Fibroblast of lung (primary cell): Measurements from ENCODE around the gene SPPL3.

Experiments used
- EZH2 ChIP-seq: IDR thresholded peaks from 2 replicates; pipeline ENCODE4 v1.5.1; 2012; ENCODE audit warnings: low read length, control low read depth, mild to moderate bottlenecking; ENCODE audit errors: missing control alignments
- TF ChIP-seq, protein P1 (sequence below), 2 donors: IDR thresholded peaks in 1 of 2; conservative IDR thresholded peaks in 1 of 2; 1 replicate in 1 of 2; 2 replicates in 1 of 2; pipeline ENCODE4 v1.5.1; 2011 to 2012; ENCODE audit warnings: low read length in 2 of 2, control low read depth in 1 of 2, inconsistent platforms in 1 of 2, low read depth in 1 of 2, mild to moderate bottlenecking in 1 of 2

DNA sequence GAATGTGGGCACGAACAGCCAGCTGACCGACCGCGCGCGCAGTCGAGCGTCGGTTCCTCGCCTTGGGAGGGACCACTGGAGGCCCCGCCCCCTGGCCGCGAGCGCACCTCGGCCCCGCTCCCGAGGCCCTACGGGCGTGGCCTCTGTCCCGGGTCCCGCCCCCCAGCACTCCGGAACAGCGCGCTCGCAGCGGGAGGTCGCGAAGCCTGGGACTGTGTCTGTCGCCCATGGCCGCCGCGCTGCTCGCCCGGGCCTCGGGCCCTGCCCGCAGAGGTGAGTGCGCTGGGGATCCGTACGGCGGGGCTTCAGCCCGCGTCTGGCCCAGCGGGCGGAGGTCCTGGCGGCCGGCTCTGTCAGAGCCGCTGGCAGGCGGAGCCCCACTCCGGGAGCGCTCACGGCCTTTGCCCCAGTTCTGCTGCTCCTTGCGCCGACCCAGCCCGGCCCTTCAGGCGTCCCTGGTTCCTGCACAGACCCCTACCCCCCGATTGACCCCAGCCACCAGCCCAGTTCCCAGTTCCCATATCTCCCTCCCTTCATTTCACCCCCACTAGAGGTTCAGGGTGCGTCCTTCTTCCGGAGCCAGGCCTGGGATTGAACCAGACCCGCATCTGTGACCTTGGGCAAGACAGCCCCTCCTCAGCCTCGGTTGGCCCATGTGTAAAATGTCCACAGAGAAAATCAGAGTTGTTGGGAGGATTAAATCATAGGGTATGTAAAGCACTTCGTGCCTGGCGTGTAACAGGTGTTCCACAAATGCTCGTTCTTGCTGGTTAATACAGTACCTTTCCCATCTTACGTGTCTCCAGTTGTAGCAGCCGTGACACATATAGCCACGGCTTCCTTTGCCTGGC is 178.3 kb downstream of the SPPL3 start, which contains the start of gene ACADS:
- TF ChIP-seq, protein P1, sequence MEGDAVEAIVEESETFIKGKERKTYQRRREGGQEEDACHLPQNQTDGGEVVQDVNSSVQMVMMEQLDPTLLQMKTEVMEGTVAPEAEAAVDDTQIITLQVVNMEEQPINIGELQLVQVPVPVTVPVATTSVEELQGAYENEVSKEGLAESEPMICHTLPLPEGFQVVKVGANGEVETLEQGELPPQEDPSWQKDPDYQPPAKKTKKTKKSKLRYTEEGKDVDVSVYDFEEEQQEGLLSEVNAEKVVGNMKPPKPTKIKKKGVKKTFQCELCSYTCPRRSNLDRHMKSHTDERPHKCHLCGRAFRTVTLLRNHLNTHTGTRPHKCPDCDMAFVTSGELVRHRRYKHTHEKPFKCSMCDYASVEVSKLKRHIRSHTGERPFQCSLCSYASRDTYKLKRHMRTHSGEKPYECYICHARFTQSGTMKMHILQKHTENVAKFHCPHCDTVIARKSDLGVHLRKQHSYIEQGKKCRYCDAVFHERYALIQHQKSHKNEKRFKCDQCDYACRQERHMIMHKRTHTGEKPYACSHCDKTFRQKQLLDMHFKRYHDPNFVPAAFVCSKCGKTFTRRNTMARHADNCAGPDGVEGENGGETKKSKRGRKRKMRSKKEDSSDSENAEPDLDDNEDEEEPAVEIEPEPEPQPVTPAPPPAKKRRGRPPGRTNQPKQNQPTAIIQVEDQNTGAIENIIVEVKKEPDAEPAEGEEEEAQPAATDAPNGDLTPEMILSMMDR (conservative IDR thresholded peaks at IDR 0.05 in 1 of 2, IDR thresholded peaks at IDR 0.05 in 1 of 2; ENCODE audit: low read depth in 1 of 2, low read length in 2 of 2), result no peak
- no peak for TF ChIP-seq EZH2
